HepG2 (cell line): ENCODE data around the gene TBC1D24.

Source experiments
- NONO ChIP-seq, 2 experiments: fragments of 450-650 bp in 1 of 2; sonication (generic) in 1 of 2; formaldehyde crosslinking in 1 of 2; IDR thresholded peaks in 1 of 2; conservative IDR thresholded peaks in 1 of 2; 2 replicates each; pipeline versions ENCODE4 v1.6.1 to v1.8.0; 2017 to 2022; ENCODE audit warnings: mild to moderate bottlenecking in 1 of 2, missing genetic modification reagents in 1 of 2, moderate library complexity in 1 of 2
- SMAD1 ChIP-seq: sonication (generic); formaldehyde crosslinking; IDR thresholded peaks from 2 replicates; pipeline ENCODE4 v1.4.0; 2020; ENCODE audit warnings: missing genetic modification reagents, low read depth, mild to moderate bottlenecking, borderline replicate concordance
- SP2 ChIP-seq: sonication (generic); formaldehyde crosslinking; IDR thresholded peaks from 2 replicates; pipeline ENCODE4 v1.5.1; 2020; ENCODE audit warnings: mild to moderate bottlenecking, missing genetic modification reagents
- ZBTB8A ChIP-seq: sonication (generic); formaldehyde crosslinking; IDR thresholded peaks from 2 replicates; pipeline ENCODE4 v1.4.0; 2020; ENCODE audit warnings: mild to moderate bottlenecking, low read depth, missing genetic modification reagents, borderline replicate concordance
- ZKSCAN1 ChIP-seq: fragments of 150-350 bp; IDR thresholded peaks from 2 replicates; pipeline ENCODE4 v1.6.1; 2014; ENCODE audit warnings: low read length
- TF ChIP-seq, protein P1 (sequence below): sonication (generic); formaldehyde crosslinking; IDR thresholded peaks from 2 replicates; pipeline ENCODE4 v1.5.1; 2020; ENCODE audit warnings: mild to moderate bottlenecking, missing genetic modification reagents, borderline replicate concordance
- TF ChIP-seq, protein P2 (sequence below): sonication (generic); formaldehyde crosslinking; IDR thresholded peaks from 2 replicates; pipeline ENCODE4 v1.4.0; 2020; ENCODE audit warnings: missing genetic modification reagents, borderline replicate concordance
- TF ChIP-seq, protein P3 (sequence below): sonication (generic); formaldehyde crosslinking; conservative IDR thresholded peaks from 2 replicates; pipeline ENCODE4 v1.4.0; 2020; ENCODE audit warnings: missing genetic modification reagents
- TF ChIP-seq, protein P4 (sequence below): sonication (generic); formaldehyde crosslinking; IDR thresholded peaks from 2 replicates; pipeline ENCODE4 v1.5.0; 2020; ENCODE audit warnings: mild to moderate bottlenecking, missing genetic modification reagents, moderate library complexity

DNA sequence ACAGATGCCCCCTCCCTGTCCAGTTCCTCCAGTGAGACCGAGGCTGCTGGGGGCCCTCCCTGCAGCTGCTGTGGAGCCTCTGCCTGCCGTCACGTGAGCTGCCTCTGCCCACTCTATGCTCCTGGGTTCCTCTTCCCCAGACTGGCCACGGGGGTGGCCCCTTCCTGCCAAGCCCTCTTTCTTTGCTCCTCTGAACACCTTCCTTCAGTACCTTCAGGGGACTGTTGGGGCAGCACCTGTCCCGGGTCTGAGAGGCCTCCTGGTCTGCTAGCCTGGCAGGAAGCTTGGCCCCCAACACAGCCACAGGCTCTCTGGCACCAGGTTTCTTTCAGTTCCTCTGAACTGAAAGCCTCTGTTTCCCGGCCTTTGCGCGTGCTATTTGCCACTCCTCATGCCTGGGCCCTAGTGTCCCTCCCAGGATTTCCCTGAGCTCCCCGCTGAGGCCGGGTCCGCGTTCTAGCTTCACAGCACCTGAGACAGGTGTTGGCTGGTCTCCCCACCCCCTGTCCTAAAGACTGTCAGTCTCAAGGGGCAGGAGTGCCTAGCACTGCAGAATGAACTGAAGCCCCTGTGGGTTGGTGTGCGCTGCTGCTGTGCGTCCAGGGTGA, 32.2 kb downstream of the TBC1D24 start:
- TF ChIP-seq, protein P1, sequence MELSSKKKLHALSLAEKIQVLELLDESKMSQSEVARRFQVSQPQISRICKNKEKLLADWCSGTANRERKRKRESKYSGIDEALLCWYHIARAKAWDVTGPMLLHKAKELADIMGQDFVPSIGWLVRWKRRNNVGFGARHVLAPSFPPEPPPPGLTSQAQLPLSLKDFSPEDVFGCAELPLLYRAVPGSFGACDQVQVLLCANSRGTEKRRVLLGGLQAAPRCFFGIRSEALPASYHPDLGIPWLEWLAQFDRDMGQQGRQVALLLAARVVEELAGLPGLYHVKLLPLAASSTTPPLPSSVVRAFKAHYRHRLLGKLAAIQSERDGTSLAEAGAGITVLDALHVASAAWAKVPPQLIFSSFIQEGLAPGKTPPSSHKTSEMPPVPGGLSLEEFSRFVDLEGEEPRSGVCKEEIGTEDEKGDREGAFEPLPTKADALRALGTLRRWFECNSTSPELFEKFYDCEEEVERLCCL (CRISPR knock-in tag) = no peak
- TF ChIP-seq, protein P2, sequence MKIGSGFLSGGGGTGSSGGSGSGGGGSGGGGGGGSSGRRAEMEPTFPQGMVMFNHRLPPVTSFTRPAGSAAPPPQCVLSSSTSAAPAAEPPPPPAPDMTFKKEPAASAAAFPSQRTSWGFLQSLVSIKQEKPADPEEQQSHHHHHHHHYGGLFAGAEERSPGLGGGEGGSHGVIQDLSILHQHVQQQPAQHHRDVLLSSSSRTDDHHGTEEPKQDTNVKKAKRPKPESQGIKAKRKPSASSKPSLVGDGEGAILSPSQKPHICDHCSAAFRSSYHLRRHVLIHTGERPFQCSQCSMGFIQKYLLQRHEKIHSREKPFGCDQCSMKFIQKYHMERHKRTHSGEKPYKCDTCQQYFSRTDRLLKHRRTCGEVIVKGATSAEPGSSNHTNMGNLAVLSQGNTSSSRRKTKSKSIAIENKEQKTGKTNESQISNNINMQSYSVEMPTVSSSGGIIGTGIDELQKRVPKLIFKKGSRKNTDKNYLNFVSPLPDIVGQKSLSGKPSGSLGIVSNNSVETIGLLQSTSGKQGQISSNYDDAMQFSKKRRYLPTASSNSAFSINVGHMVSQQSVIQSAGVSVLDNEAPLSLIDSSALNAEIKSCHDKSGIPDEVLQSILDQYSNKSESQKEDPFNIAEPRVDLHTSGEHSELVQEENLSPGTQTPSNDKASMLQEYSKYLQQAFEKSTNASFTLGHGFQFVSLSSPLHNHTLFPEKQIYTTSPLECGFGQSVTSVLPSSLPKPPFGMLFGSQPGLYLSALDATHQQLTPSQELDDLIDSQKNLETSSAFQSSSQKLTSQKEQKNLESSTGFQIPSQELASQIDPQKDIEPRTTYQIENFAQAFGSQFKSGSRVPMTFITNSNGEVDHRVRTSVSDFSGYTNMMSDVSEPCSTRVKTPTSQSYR (CRISPR knock-in tag) = no peak
- TF ChIP-seq SP2 (CRISPR knock-in tag) (no peak), NONO (IDR thresholded peaks at IDR 0.05) (no peak), NONO (CRISPR knock-in tag; conservative IDR thresholded peaks at IDR 0.05) (no peak), SMAD1 (CRISPR knock-in tag) (no peak), ZBTB8A (CRISPR knock-in tag) (no peak), ZKSCAN1 (no peak)
- TF ChIP-seq, protein P3, sequence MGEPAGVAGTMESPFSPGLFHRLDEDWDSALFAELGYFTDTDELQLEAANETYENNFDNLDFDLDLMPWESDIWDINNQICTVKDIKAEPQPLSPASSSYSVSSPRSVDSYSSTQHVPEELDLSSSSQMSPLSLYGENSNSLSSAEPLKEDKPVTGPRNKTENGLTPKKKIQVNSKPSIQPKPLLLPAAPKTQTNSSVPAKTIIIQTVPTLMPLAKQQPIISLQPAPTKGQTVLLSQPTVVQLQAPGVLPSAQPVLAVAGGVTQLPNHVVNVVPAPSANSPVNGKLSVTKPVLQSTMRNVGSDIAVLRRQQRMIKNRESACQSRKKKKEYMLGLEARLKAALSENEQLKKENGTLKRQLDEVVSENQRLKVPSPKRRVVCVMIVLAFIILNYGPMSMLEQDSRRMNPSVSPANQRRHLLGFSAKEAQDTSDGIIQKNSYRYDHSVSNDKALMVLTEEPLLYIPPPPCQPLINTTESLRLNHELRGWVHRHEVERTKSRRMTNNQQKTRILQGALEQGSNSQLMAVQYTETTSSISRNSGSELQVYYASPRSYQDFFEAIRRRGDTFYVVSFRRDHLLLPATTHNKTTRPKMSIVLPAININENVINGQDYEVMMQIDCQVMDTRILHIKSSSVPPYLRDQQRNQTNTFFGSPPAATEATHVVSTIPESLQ = no peak
- TF ChIP-seq, protein P4, sequence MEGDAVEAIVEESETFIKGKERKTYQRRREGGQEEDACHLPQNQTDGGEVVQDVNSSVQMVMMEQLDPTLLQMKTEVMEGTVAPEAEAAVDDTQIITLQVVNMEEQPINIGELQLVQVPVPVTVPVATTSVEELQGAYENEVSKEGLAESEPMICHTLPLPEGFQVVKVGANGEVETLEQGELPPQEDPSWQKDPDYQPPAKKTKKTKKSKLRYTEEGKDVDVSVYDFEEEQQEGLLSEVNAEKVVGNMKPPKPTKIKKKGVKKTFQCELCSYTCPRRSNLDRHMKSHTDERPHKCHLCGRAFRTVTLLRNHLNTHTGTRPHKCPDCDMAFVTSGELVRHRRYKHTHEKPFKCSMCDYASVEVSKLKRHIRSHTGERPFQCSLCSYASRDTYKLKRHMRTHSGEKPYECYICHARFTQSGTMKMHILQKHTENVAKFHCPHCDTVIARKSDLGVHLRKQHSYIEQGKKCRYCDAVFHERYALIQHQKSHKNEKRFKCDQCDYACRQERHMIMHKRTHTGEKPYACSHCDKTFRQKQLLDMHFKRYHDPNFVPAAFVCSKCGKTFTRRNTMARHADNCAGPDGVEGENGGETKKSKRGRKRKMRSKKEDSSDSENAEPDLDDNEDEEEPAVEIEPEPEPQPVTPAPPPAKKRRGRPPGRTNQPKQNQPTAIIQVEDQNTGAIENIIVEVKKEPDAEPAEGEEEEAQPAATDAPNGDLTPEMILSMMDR = no peak
